CD8-positive, alpha-beta memory T cell (primary cell): ENCODE results near the gene FAM200C. TPM values are rescaled to one million over a fixed set of nuclear protein-coding genes. Genes with fewer than 3 reads are reported as not detected.

Source experiments
- CTCF ChIA-PET: fragments of 350-600 bp; sonication (Branson Sonifier 250); formaldehyde crosslinking; loops from one replicate; lab custom pipeline; 2021; ENCODE audit warnings: antibody characterized with exemption; lab: Charles Lee
- POLR2A ChIA-PET: fragments of 350-600 bp; sonication (Branson Sonifier 250); formaldehyde crosslinking; loops from one replicate; lab custom pipeline; 2021; ENCODE audit warnings: antibody characterized with exemption; lab: Charles Lee
- DNase-seq, 5 donors: peaks; one replicate each; pipeline versions ENCODE4 v3.0.0 to v3.0.0-alpha.2; 2020 to 2022; ENCODE audit warnings: mixed read lengths in 1 of 5
- H3K27ac ChIP-seq: one replicate; pipeline ENCODE4 v1.7.0; 2013; ENCODE audit warnings: low read depth, mild to moderate bottlenecking, low read length, moderate library complexity
- H3K27me3 ChIP-seq: 2 replicates; pipeline ENCODE4 v1.7.0; 2013; ENCODE audit warnings: low read length, mild to moderate bottlenecking; ENCODE audit not compliant: insufficient read depth, poor library complexity, severe bottlenecking
- H3K36me3 ChIP-seq: 2 replicates; pipeline ENCODE4 v1.7.0; 2013; ENCODE audit warnings: mild to moderate bottlenecking, low read length, moderate library complexity; ENCODE audit not compliant: insufficient read depth
- H3K4me1 ChIP-seq: 2 replicates; pipeline ENCODE4 v1.7.0; 2013; ENCODE audit warnings: mild to moderate bottlenecking, low read length, moderate library complexity; ENCODE audit not compliant: insufficient read depth
- H3K4me3 ChIP-seq: 2 replicates; pipeline ENCODE4 v1.7.0; 2013; ENCODE audit warnings: mild to moderate bottlenecking, low read length
- H3K9me3 ChIP-seq: 2 replicates; pipeline ENCODE4 v1.7.0; 2013; ENCODE audit warnings: mild to moderate bottlenecking, low read length
- H3K27ac Mint-ChIP-seq, 8 donors: one replicate each; pipeline ENCODE4 v1.8.0; 2020 to 2021; ENCODE audit warnings: mixed read lengths in 8 of 8, mild to moderate bottlenecking in 6 of 8, inconsistent platforms in 3 of 8, moderate library complexity in 3 of 8
- H3K27me3 Mint-ChIP-seq, 2 donors: one replicate each; pipeline ENCODE4 v1.8.0; 2020 to 2021; ENCODE audit warnings: mixed read lengths in 2 of 2, mild to moderate bottlenecking in 1 of 2, moderate library complexity in 1 of 2
- H3K36me3 Mint-ChIP-seq, 3 donors: one replicate each; pipeline ENCODE4 v1.8.0; 2020 to 2021; ENCODE audit warnings: mixed read lengths in 3 of 3, inconsistent platforms in 1 of 3, mild to moderate bottlenecking in 1 of 3
- H3K4me1 Mint-ChIP-seq, 3 donors: one replicate each; pipeline ENCODE4 v1.8.0; 2020 to 2021; ENCODE audit warnings: mixed read lengths in 3 of 3, inconsistent platforms in 1 of 3, mild to moderate bottlenecking in 1 of 3
- H3K4me3 Mint-ChIP-seq, 7 donors: one replicate each; pipeline ENCODE4 v1.8.0; 2020 to 2021; ENCODE audit warnings: mixed read lengths in 7 of 7, mild to moderate bottlenecking in 6 of 7, moderate library complexity in 4 of 7, inconsistent platforms in 2 of 7
- H3K9me3 Mint-ChIP-seq, 5 donors: one replicate each; pipeline ENCODE4 v1.8.0; 2020 to 2022; ENCODE audit warnings: mixed read lengths in 5 of 5, mild to moderate bottlenecking in 3 of 5, moderate library complexity in 2 of 5, inconsistent platforms in 1 of 5
- polyA plus RNA-seq: library from polyadenylated mRNA; unstranded; fragments of 300-500 nt; fragmentation: Illumina TruSeq; gene quantifications from one replicate; pipeline ENCODE4 v1.2.3, GENCODE V29; 2021
- total RNA-seq, 2 experiments: library from RNA; stranded (reverse); gene quantifications; one replicate each; pipeline ENCODE4 v1.2.3, GENCODE V29; 2021

FAM200C gene
- total and polyA plus RNA-seq, 3 experiments from 2014 or later: 0.12 to 1.2 (median 1.0) TPM

DNA sequence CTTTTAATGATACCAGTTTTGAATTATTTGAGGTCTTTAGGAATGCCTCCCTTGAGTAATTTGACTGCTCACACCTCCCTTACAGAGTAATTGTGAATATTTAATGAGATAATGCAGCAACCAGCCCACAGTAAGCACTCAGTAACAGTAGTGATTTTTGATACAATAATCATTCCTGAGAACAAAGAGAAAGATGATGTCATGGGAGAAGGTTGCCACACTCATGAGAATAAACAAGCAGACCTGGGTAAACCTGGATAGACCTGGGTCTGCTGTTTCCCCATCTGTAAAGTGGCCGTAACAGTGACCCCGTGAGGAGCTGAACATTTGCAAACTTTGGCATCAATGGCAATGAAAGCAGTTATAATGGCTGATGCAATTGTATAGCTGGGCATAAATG lies 33.6 kb downstream of the FAM200C start:
- POLR2A ChIA-PET: no interaction called here
- Histone ChIP-seq H3K4me3 (no peak overlapping the region), H3K4me1 (peaks cover 4% of the 10 kb centered on the region), H3K9me3 (no peaks in the 10 kb centered on the region), H3K27me3 (peaks cover 15% of the 10 kb centered on the region), H3K36me3 (no peaks in the 10 kb centered on the region), H3K27ac (no peak overlapping the region)
- Mint-ChIP-seq H3K27ac (no peak overlapping the region), H3K36me3 (peaks cover 0 to 4% (median 3%) of the 10 kb centered on the region in 3 donors), H3K4me1 (peaks cover 13 to 19% (median 18%) of the 10 kb centered on the region in 3 donors), H3K27me3 (peaks cover 32 to 76% of the 10 kb centered on the region in 2 donors), H3K4me3 (no peak overlapping the region), H3K9me3 (no peaks in the 10 kb centered on the region)
- CTCF ChIA-PET: interaction anchor here (0.7 kb wide), 1 partner anchor 88 kb away, joined by 3 read pairs; no protein-coding TSS in a partner anchor
- DNase-seq: no peak

DNA sequence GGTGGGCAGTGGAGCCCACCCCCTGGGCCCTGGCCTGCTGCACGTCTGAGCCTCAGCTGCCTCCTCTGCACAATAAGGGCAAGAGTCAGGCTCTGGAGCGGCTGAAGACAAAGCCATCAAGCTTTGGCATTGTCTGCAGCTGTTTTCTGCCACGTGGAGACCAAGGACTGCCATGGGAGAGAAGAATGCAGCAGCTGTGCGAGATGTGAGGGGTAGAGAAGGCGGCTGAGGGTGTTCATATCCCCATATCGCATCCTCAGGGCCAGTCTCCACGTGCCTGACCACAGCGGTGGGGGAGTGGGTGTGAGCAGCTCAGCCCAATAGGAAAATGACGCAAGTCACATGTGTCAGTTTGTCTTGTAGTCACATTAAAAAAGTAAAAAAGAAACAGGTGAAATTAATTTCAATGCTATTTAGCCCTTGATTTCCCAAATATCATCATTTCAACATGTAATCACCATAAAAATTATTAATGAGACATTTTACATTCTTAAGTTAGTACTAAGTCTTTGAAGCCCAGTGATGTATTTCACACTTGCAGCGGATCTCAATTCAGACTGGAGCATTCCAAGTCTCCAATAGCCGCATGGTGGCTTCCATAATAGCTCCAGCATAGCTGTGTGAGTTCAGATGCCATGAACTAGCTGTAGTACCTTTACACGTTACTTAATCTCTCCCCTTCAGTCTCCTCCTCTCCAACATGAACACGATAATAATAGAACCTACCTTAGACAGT lies 36.0 kb downstream of the FAM200C start:
- no peak overlapping the region for H3K27ac ChIP-seq
- Mint-ChIP-seq H3K27me3 (peaks cover 17 to 67% of the 10 kb centered on the region in 2 donors), H3K9me3 (no peaks in the 10 kb centered on the region), H3K4me3 (no peak overlapping the region), H3K27ac (no peak overlapping the region), H3K36me3 (peaks cover 0 to 4% (median 3%) of the 10 kb centered on the region in 3 donors), H3K4me1 (no peaks in the 10 kb centered on the region)
- DNase-seq: no peak
- H3K27me3 ChIP-seq: peaks cover 3% of the 10 kb centered on the region
- no peaks in the 10 kb centered on the region for H3K36me3 ChIP-seq
- ChIA-PET POLR2A (no interaction called here), CTCF (no interaction called here)
- H3K4me3 ChIP-seq: no peak overlapping the region
- no peaks in the 10 kb centered on the region for H3K9me3 ChIP-seq
- H3K4me1 ChIP-seq: no peaks in the 10 kb centered on the region

DNA sequence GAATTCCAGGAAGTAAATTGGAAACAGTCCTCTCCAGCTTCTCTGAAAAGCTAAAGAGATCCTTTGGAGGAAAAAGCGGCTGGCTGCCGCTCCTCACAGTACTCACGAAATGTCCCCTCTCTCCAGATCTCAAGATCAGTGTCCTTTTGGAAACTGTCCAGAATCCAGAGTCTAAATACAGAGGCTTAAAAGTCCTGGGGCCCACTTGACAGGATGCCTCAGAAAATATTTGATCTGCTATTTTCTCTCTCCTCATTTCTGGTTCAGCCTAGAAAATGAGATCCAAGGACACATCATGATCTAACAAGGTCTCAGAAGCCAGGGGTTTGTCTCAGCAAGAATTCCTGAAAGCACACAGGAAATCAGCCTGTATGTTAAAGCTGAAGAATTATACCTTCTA lies 36.6 kb downstream of the FAM200C start:
- peaks cover 11 to 62% of the 10 kb centered on the region in 2 donors for H3K27me3 Mint-ChIP-seq
- H3K4me3 Mint-ChIP-seq: no peak overlapping the region
- H3K4me1 Mint-ChIP-seq: no peaks in the 10 kb centered on the region
- ChIA-PET POLR2A (no interaction called here), CTCF (no interaction called here)
- H3K27ac Mint-ChIP-seq: no peak overlapping the region
- H3K9me3 ChIP-seq: no peaks in the 10 kb centered on the region
- no peaks in the 10 kb centered on the region for H3K36me3 ChIP-seq
- DNase-seq: no peak
- no peak overlapping the region for H3K4me3 ChIP-seq
- H3K27ac ChIP-seq: no peak overlapping the region
- H3K27me3 ChIP-seq: no peaks in the 10 kb centered on the region
- no peaks in the 10 kb centered on the region for H3K4me1 ChIP-seq
- H3K9me3 Mint-ChIP-seq: no peaks in the 10 kb centered on the region
- H3K36me3 Mint-ChIP-seq: peaks cover 0 to 4% (median 0%) of the 10 kb centered on the region in 3 donors

DNA sequence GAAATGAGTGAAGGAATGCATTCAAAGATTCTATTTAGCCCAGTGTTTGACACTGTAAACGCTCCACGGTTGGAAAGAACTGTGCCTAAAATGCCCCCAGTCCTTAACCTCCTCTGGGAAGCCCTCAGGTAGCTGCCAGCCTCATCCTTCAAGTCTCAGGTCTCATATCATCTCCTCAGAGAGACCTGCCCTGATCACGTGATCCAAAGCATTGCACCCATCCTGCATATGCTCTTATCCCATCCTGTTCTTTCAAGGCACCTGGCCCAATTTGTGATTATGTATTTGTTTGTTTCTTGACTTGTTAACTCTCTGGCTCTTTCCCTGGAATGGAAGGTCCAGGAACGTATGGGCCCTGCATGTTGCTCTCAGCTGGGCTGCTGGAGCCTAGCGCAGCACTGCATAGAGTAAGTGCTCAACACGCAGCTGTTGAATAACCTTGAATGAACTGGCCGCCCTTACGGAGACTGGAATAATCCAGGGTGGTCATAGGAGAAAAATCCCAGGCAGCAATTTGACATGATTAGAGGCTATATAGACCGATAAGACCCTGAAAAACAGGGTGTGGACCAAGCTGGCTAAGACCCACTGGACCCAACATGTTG lies 38.1 kb downstream of the FAM200C start:
- ChIA-PET CTCF (interaction anchor here (1.4 kb wide), 1 partner anchor 18 kb away, joined by 3 read pairs; no protein-coding TSS in a partner anchor), POLR2A (no interaction called here)
- peaks cover 0 to 4% (median 0%) of the 10 kb centered on the region in 3 donors for H3K36me3 Mint-ChIP-seq
- Histone ChIP-seq H3K36me3 (no peaks in the 10 kb centered on the region), H3K4me3 (no peak overlapping the region), H3K27me3 (no peaks in the 10 kb centered on the region), H3K27ac (no peak overlapping the region), H3K4me1 (no peaks in the 10 kb centered on the region), H3K9me3 (no peaks in the 10 kb centered on the region)
- H3K4me3 Mint-ChIP-seq: no peak overlapping the region
- no peak overlapping the region for H3K27ac Mint-ChIP-seq
- H3K27me3 Mint-ChIP-seq: peaks cover 6 to 52% of the 10 kb centered on the region in 2 donors
- H3K4me1 Mint-ChIP-seq: no peaks in the 10 kb centered on the region
- DNase-seq: no peak
- no peaks in the 10 kb centered on the region for H3K9me3 Mint-ChIP-seq

DNA sequence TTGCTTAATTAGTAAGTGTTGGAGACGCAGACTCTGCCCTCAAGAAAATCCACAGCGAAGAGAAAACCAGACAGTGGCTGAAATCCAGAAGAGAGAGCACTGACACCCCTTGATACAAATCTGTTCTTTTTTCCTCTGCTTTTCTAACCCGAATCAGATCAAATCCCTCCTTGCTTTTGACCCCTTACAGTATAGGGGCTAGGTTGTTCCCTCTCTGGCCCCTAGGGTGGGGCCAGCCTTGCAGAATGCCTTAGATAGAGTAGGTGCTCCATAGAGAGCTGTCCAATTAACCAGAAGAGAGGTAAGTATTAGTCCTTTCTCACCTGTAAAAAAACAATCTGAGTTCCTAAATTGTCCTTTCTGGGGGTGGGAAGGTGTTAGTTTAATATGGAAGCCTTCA lies 39.5 kb downstream of the FAM200C start:
- Histone ChIP-seq H3K27ac (no peak overlapping the region), H3K4me3 (no peak overlapping the region), H3K27me3 (no peaks in the 10 kb centered on the region), H3K4me1 (no peaks in the 10 kb centered on the region), H3K9me3 (no peaks in the 10 kb centered on the region), H3K36me3 (no peaks in the 10 kb centered on the region)
- POLR2A ChIA-PET: no interaction called here
- Mint-ChIP-seq H3K4me3 (no peak overlapping the region), H3K27me3 (peaks cover 6 to 45% of the 10 kb centered on the region in 2 donors), H3K4me1 (no peaks in the 10 kb centered on the region), H3K9me3 (no peaks in the 10 kb centered on the region), H3K27ac (peak overlapping the region in 2 of 8 donors; percentile 26 to 66), H3K36me3 (no peaks in the 10 kb centered on the region)
- no peak for DNase-seq
- CTCF ChIA-PET: no interaction called here

DNA sequence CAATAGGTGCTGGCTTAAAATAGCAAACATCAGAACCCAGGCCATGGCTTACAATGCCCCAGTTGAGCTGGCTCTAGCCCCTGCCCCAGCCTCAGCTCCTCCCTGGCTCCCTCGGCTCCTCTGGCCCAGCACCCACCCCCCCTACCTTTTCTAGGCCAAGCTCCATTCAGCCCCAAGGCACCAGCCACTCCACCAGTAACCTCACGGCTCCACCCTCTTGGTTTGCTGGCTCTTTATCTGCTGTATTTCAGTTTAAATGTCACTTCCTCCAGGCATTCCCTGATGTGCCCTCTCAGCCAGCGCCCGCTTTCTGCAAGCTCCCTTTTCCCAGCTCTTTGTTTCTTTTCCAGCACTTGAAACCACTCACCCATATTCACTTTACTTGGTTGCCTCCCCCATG lies 40.0 kb downstream of the FAM200C start:
- Histone ChIP-seq H3K4me1 (no peaks in the 10 kb centered on the region), H3K4me3 (no peak overlapping the region), H3K36me3 (no peaks in the 10 kb centered on the region), H3K27me3 (no peaks in the 10 kb centered on the region), H3K27ac (no peak overlapping the region), H3K9me3 (no peaks in the 10 kb centered on the region)
- ChIA-PET POLR2A (no interaction called here), CTCF (no interaction called here)
- Mint-ChIP-seq H3K27me3 (peaks cover 6 to 41% of the 10 kb centered on the region in 2 donors), H3K4me1 (no peaks in the 10 kb centered on the region), H3K36me3 (no peaks in the 10 kb centered on the region), H3K27ac (peak overlapping the region in 1 of 8 donors; percentile 66), H3K9me3 (no peaks in the 10 kb centered on the region), H3K4me3 (no peak overlapping the region)
- no peak for DNase-seq

DNA sequence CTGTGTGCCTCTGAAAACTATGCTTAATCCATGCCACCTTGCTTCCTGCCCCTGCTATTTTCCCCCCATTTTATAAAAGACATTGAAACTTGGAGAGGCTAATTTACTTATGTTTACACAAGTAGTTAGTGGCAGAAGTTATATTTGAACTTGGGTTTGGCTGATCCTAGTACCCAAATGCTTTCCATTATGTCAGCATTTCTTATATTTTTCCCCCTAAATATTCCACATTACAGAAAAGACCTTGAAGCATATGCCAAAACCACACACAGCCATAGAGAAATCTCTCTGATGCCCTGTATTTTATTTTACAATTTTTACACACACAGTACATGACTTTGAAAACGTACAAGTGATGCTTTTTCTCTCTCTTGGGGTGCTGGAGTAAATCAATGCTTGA lies 40.6 kb downstream of the FAM200C start:
- H3K27ac ChIP-seq: no peak overlapping the region
- Mint-ChIP-seq H3K36me3 (no peaks in the 10 kb centered on the region), H3K4me1 (no peaks in the 10 kb centered on the region), H3K27ac (no peak overlapping the region), H3K4me3 (no peak overlapping the region), H3K27me3 (peaks cover 6 to 36% of the 10 kb centered on the region in 2 donors), H3K9me3 (no peaks in the 10 kb centered on the region)
- no peak overlapping the region for H3K4me3 ChIP-seq
- CTCF ChIA-PET: no interaction called here
- H3K9me3 ChIP-seq: no peaks in the 10 kb centered on the region
- DNase-seq: no peak
- POLR2A ChIA-PET: no interaction called here
- no peaks in the 10 kb centered on the region for H3K27me3 ChIP-seq
- no peaks in the 10 kb centered on the region for H3K4me1 ChIP-seq
- H3K36me3 ChIP-seq: no peaks in the 10 kb centered on the region

DNA sequence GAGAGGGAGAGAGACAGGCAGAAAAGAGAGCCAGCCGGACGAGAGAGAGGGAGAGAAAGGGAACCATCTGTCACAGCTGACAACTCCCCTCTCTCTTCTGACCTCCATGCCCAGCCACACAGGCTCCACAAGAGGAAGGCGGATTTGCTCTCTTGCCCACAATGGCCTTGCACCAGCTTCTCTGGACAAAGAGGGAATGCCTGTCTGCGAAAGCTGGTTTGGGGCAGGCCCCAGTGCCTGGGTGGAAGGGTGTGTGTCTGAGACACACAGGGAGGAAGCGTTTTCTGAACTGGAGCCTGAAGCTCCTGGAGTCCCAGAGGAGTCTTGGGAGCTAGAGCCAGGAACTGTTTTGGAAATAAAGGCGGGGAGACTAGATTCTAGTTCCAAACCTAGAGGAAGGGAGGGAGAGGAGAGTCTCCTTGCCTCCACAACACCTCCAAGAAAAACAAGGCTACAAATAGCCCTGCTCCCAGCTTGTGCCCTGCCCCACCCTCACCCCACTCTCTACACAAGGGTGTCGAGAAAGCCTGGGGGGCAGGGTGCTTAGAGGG lies 41.9 kb downstream of the FAM200C start:
- H3K4me1 Mint-ChIP-seq: no peaks in the 10 kb centered on the region
- no peaks in the 10 kb centered on the region for H3K9me3 ChIP-seq
- DNase-seq: no peak
- no peak overlapping the region for H3K4me3 ChIP-seq
- no peak overlapping the region for H3K27ac Mint-ChIP-seq
- H3K36me3 ChIP-seq: no peaks in the 10 kb centered on the region
- no peaks in the 10 kb centered on the region for H3K27me3 ChIP-seq
- H3K4me3 Mint-ChIP-seq: no peak overlapping the region
- H3K27me3 Mint-ChIP-seq: peaks cover 8 to 27% of the 10 kb centered on the region in 2 donors
- H3K9me3 Mint-ChIP-seq: no peaks in the 10 kb centered on the region
- H3K4me1 ChIP-seq: no peaks in the 10 kb centered on the region
- H3K27ac ChIP-seq: no peak overlapping the region
- no peaks in the 10 kb centered on the region for H3K36me3 Mint-ChIP-seq
- ChIA-PET CTCF (interaction anchor here (0.8 kb wide), 1 partner anchor 12 kb away, joined by 3 read pairs; no protein-coding TSS in a partner anchor), POLR2A (no interaction called here)
